GM23338 (cell line): ENCODE measurements around the gene RFX7. TPM values are rescaled to one million over a fixed set of nuclear protein-coding genes. Genes with fewer than 3 reads are reported as not detected.

Experiments
- ATAC-seq: fragments of 200-7000 bp; cut with Tn5 transposase; 3 replicates; pipeline ENCODE4 v1.9.1; 2020
- DNase-seq: peaks from one replicate; pipeline ENCODE4 v3.0.0-alpha.2; 2015; ENCODE audit warnings: low spot score
- H2AFZ ChIP-seq: fragments of 200-600 bp; sonication (generic); 2 replicates; pipeline ENCODE4 v1.8.0; 2016; ENCODE audit warnings: antibody characterized with exemption, mild to moderate bottlenecking, moderate library complexity
- H3F3A ChIP-seq: fragments of 200-600 bp; sonication (generic); replicated peaks from 2 replicates; pipeline ENCODE4 v1.8.0; 2017; ENCODE audit warnings: antibody characterized with exemption, mixed run types, low read depth
- H3K27ac ChIP-seq: fragments of 200-600 bp; sonication (generic); 2 replicates; pipeline ENCODE4 v1.6.1; 2016; ENCODE audit warnings: low read depth
- H3K27me3 ChIP-seq: fragments of 200-600 bp; sonication (generic); 2 replicates; pipeline ENCODE4 v1.8.0; 2016; ENCODE audit warnings: mild to moderate bottlenecking, mixed run types, moderate library complexity; ENCODE audit not compliant: insufficient read depth
- H3K36me3 ChIP-seq: fragments of 200-600 bp; sonication (generic); 2 replicates; pipeline ENCODE4 v1.8.0; 2016; ENCODE audit warnings: mild to moderate bottlenecking; ENCODE audit not compliant: insufficient read depth
- H3K4me1 ChIP-seq: fragments of 200-600 bp; sonication (generic); 2 replicates; pipeline ENCODE4 v1.8.0; 2016; ENCODE audit warnings: mild to moderate bottlenecking, moderate library complexity; ENCODE audit not compliant: insufficient read depth
- H3K4me2 ChIP-seq: fragments of 200-600 bp; sonication (generic); 2 replicates; pipeline ENCODE4 v1.7.1; 2017; ENCODE audit warnings: mixed run types
- H3K4me3 ChIP-seq: fragments of 200-600 bp; sonication (generic); 2 replicates; pipeline ENCODE4 v1.6.1; 2016; ENCODE audit warnings: mixed run types
- H3K79me2 ChIP-seq: fragments of 200-600 bp; sonication (generic); replicated peaks from 2 replicates; pipeline ENCODE4 v1.8.0; 2017; ENCODE audit warnings: mild to moderate bottlenecking; ENCODE audit not compliant: insufficient read depth
- H3K9me2 ChIP-seq: fragments of 200-600 bp; sonication (generic); 2 replicates; pipeline ENCODE4 v1.8.0; 2017; ENCODE audit not compliant: insufficient read depth
- H4K20me1 ChIP-seq: fragments of 200-600 bp; sonication (generic); replicated peaks from 2 replicates; pipeline ENCODE4 v1.8.0; 2017; ENCODE audit warnings: mild to moderate bottlenecking; ENCODE audit not compliant: insufficient read depth
- H3K27ac Mint-ChIP-seq: 2 replicates; pipeline ENCODE4 v1.8.0; 2020; ENCODE audit warnings: inconsistent platforms, mild to moderate bottlenecking, moderate library complexity, mixed read lengths
- H3K27me3 Mint-ChIP-seq: 3 replicates; pipeline ENCODE4 v1.8.0; 2022; ENCODE audit warnings: low read depth, mild to moderate bottlenecking, moderate library complexity, mixed read lengths, inconsistent platforms; ENCODE audit not compliant: insufficient read depth, poor library complexity
- H3K36me3 Mint-ChIP-seq: 3 replicates; pipeline ENCODE4 v1.8.0; 2021; ENCODE audit warnings: low read depth, mild to moderate bottlenecking, inconsistent platforms, moderate library complexity, mixed read lengths
- H3K4me1 Mint-ChIP-seq: 3 replicates; pipeline ENCODE4 v1.8.0; 2020; ENCODE audit warnings: mild to moderate bottlenecking, inconsistent platforms, mixed read lengths
- H3K4me3 Mint-ChIP-seq: 3 replicates; pipeline ENCODE4 v1.8.0; 2021; ENCODE audit warnings: moderate library complexity, mild to moderate bottlenecking, inconsistent platforms, mixed read lengths
- H3K9me3 Mint-ChIP-seq: 3 replicates; pipeline ENCODE4 v1.8.0; 2020; ENCODE audit warnings: moderate library complexity, mild to moderate bottlenecking, inconsistent platforms, mixed read lengths
- CREB1 ChIP-seq: fragments of 250-450 bp; sonication (Bioruptor Pico); IDR thresholded peaks from 2 replicates; pipeline ENCODE4 v1.5.0; 2020; ENCODE audit warnings: low read depth, mild to moderate bottlenecking, moderate library complexity
- CTCF ChIP-seq, 2 experiments: fragments of 200-600 bp in 1 of 2; sonication (generic) in 1 of 2; conservative IDR thresholded peaks; 2 replicates each; pipeline versions ENCODE4 v1.5.1 to v1.6.1; 2016 to 2017; ENCODE audit warnings: antibody characterized with exemption in 2 of 2, low read depth in 2 of 2, mild to moderate bottlenecking in 2 of 2, moderate library complexity in 1 of 2
- ETS1 ChIP-seq: IDR thresholded peaks from 2 replicates; pipeline ENCODE4 v1.6.1; 2016; ENCODE audit warnings: antibody characterized with exemption
- EZH2 ChIP-seq: fragments of 200-600 bp; sonication (generic); IDR thresholded peaks from one replicate; pipeline ENCODE4 v1.8.0; 2017; ENCODE audit warnings: antibody characterized with exemption, mild to moderate bottlenecking, low read depth; ENCODE audit not compliant: unreplicated experiment
- POLR2AphosphoS5 ChIP-seq: IDR thresholded peaks from 2 replicates; pipeline ENCODE4 v1.6.1; 2016; ENCODE audit warnings: antibody characterized with exemption, low read depth
- ZNF114 ChIP-seq: fragments of 250-450 bp; sonication (Bioruptor Pico); IDR thresholded peaks from 2 replicates; pipeline ENCODE4 v1.5.0; 2020; ENCODE audit warnings: mild to moderate bottlenecking, moderate library complexity
- ZNF331 ChIP-seq: fragments of 250-450 bp; sonication (Bioruptor Pico); IDR thresholded peaks from 2 replicates; pipeline ENCODE4 v1.5.0; 2020; ENCODE audit warnings: low read depth, mild to moderate bottlenecking, moderate library complexity
- ZNF462 ChIP-seq: fragments of 250-450 bp; sonication (Bioruptor Pico); IDR thresholded peaks from 2 replicates; pipeline ENCODE4 v1.5.0; 2020; ENCODE audit warnings: mild to moderate bottlenecking, moderate library complexity
- polyA plus RNA-seq: library from polyadenylated mRNA; unstranded; fragments of >200 nt; fragmentation: Nextera tagmentation; extraction: Ambion mirVana; gene quantifications from 2 replicates; pipeline ENCODE4 v1.2.1, GENCODE V29; 2016
- total RNA-seq: library from RNA; depleted of rRNA; stranded (reverse); fragments of >200 nt; shearing (Covaris generic); gene quantifications from 2 replicates; pipeline ENCODE4 v1.2.3, GENCODE V29; 2014

Gene RFX7
- total and polyA plus RNA-seq, 2 experiments from 2014 or later, result 17.6 to 33.6 TPM

- Histone ChIP-seq H3K4me2 (no peak overlapping the region), H3K79me2 (no peaks in the 10 kb centered on the region), H3F3A (peaks cover 5% of the 10 kb centered on the region; the same call in 1 of the 2 replicates), H3K4me1 (peaks cover 21% of the 10 kb centered on the region), H3K27me3 (no peaks in the 10 kb centered on the region), H3K27ac (no peak overlapping the region), H3K4me3 (no peak overlapping the region), H4K20me1 (no peaks in the 10 kb centered on the region), H3K36me3 (no peaks in the 10 kb centered on the region), H2AFZ (no peak overlapping the region), H3K9me2 (no peaks in the 10 kb centered on the region)
- H3K4me3 Mint-ChIP-seq, result no peak overlapping the region
- DNase-seq (peak; percentile 93), ATAC-seq (peak; percentile 29)
- peaks cover 27% of the 10 kb centered on the region for H3K4me1 Mint-ChIP-seq
- H3K27me3 Mint-ChIP-seq, result peaks cover 11% of the 10 kb centered on the region
- no peaks in the 10 kb centered on the region for H3K9me3 Mint-ChIP-seq
- TF ChIP-seq ZNF331, result no peak
- TF ChIP-seq CREB1, result no peak
- no peak for TF ChIP-seq ZNF114 (CRISPR knock-in tag)
- no peak for TF ChIP-seq ETS1
- TF ChIP-seq POLR2AphosphoS5, result no peak
- no peak for TF ChIP-seq ZNF462
- no peak for TF ChIP-seq EZH2
- TF ChIP-seq CTCF (conservative IDR thresholded peaks at IDR 0.05; ENCODE audit: low read depth in 2 of 2), result peak; percentile 73 to 79
- H3K36me3 Mint-ChIP-seq, result no peaks in the 10 kb centered on the region
- no peak overlapping the region for H3K27ac Mint-ChIP-seq
Observed at GRCh38 chr15:56249092-56249491, 5.4 kb upstream of the RFX7 start.
